PFSK-1 (cell line): ENCODE data around the gene CPA3.

Experiments used
- FOXP2 ChIP-seq: optimal IDR thresholded peaks from 2 replicates; pipeline ENCODE3; 2011; ENCODE audit warnings: borderline replicate concordance, control low read depth, inconsistent platforms; ENCODE audit not compliant: insufficient read depth; ENCODE audit errors: extremely low read length, extremely low read depth
- POLR2AphosphoS5 ChIP-seq: IDR thresholded peaks from 2 replicates; pipeline ENCODE4 v1.6.1; 2012; ENCODE audit warnings: low read depth, mild to moderate bottlenecking, control low read depth, low read length, moderate library complexity
- SIN3A ChIP-seq: IDR thresholded peaks from 2 replicates; pipeline ENCODE4 v1.6.1; 2012; ENCODE audit warnings: mild to moderate bottlenecking, low read length, moderate library complexity, borderline replicate concordance; ENCODE audit not compliant: insufficient read depth
- TAF1 ChIP-seq: IDR thresholded peaks from 2 replicates; pipeline ENCODE4 v1.6.1; 2012; ENCODE audit warnings: low read length, control low read depth, borderline replicate concordance; ENCODE audit not compliant: insufficient read depth
- TF ChIP-seq, protein P1 (sequence below), 2 experiments: IDR thresholded peaks; 2 replicates each; pipeline versions ENCODE4 v1.6.1 to v1.8.0; 2011 to 2012; ENCODE audit warnings: low read depth in 2 of 2, low read length in 2 of 2, control low read depth in 1 of 2, inconsistent platforms in 1 of 2, mild to moderate bottlenecking in 1 of 2, moderate library complexity in 1 of 2; ENCODE audit not compliant: insufficient read depth in 1 of 2

The CPA3 gene

DNA sequence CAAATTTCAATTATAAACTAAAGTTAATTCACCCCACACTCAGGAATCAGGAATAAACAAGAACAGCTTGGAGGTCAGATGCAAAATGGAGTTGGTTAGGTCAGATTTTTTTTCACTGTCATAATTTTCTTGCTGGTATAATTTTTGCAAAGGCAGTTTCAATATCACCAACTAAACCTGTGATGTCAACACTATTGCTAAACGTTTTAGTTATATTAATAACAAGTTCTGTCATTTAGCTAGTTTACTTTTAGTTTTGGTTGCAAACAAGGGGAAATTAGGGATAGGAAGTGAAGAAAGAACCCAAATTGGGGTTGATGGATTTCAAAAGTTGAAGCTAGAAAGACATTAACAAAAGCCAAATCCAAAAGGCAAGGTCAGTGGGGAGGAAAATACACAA is 42.1 kb upstream of the CPA3 start:
- TF ChIP-seq FOXP2 (no peak), POLR2AphosphoS5 (no peak), SIN3A (no peak), TAF1 (no peak)
- TF ChIP-seq, protein P1, sequence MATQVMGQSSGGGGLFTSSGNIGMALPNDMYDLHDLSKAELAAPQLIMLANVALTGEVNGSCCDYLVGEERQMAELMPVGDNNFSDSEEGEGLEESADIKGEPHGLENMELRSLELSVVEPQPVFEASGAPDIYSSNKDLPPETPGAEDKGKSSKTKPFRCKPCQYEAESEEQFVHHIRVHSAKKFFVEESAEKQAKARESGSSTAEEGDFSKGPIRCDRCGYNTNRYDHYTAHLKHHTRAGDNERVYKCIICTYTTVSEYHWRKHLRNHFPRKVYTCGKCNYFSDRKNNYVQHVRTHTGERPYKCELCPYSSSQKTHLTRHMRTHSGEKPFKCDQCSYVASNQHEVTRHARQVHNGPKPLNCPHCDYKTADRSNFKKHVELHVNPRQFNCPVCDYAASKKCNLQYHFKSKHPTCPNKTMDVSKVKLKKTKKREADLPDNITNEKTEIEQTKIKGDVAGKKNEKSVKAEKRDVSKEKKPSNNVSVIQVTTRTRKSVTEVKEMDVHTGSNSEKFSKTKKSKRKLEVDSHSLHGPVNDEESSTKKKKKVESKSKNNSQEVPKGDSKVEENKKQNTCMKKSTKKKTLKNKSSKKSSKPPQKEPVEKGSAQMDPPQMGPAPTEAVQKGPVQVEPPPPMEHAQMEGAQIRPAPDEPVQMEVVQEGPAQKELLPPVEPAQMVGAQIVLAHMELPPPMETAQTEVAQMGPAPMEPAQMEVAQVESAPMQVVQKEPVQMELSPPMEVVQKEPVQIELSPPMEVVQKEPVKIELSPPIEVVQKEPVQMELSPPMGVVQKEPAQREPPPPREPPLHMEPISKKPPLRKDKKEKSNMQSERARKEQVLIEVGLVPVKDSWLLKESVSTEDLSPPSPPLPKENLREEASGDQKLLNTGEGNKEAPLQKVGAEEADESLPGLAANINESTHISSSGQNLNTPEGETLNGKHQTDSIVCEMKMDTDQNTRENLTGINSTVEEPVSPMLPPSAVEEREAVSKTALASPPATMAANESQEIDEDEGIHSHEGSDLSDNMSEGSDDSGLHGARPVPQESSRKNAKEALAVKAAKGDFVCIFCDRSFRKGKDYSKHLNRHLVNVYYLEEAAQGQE (IDR thresholded peaks at IDR 0.05; ENCODE audit: insufficient read depth in 1 of 2, low read depth in 2 of 2, low read length in 2 of 2): no peak

DNA sequence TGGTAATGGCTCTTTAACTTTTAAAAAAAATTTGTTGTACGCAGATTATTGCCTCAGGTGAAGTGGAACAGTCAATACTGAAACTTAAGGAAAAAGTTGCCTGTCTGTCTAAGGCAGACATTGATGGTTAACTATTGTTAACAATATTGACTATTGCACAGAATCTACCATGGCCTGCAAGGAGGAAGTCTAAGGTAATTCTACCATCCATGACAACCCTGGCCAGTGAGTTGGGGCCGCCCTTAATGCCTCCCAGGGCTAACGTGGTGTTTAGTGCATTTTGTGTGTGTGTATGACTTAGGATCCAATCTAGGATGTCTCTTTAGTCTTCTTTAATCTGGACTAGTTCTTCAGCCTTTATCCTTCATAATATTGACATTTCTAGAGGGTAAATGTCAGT is 39.6 kb upstream of the CPA3 start:
- no peak for TF ChIP-seq TAF1
- no peak for TF ChIP-seq POLR2AphosphoS5
- no peak for TF ChIP-seq FOXP2
- TF ChIP-seq SIN3A: no peak
- TF ChIP-seq, protein P1 (IDR thresholded peaks at IDR 0.05; ENCODE audit: insufficient read depth in 1 of 2, low read depth in 2 of 2, low read length in 2 of 2): no peak

DNA sequence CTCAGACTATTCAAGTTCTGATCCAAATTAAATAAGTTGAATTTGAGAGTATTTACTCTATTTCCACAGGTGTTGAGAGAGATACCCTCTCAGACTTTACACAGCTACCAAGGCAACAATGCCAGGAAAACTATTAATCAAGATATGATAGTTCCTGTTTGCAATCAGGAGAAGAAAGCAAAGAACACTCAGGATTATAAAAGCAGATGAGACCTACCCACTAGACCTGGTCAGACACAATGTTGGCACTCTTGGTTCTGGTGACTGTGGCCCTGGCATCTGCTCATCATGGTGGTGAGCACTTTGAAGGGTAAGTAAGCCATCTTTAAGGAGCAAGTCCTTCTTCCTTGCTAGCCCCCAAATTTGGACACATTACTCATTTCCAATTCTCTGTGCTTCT is 37.5 kb upstream of the CPA3 start, which contains the start of gene CPB1:
Gene CPB1, plus strand, starts transcription at position 227 of the 400 bp plus-strand sequence. Its CDS starts 13 bp downstream, at position 240.
- no peak for TF ChIP-seq SIN3A
- no peak for TF ChIP-seq POLR2AphosphoS5
- TF ChIP-seq, protein P1 (IDR thresholded peaks at IDR 0.05; ENCODE audit: insufficient read depth in 1 of 2, low read depth in 2 of 2, low read length in 2 of 2): no peak
- no peak for TF ChIP-seq TAF1
- TF ChIP-seq FOXP2: no peak

DNA sequence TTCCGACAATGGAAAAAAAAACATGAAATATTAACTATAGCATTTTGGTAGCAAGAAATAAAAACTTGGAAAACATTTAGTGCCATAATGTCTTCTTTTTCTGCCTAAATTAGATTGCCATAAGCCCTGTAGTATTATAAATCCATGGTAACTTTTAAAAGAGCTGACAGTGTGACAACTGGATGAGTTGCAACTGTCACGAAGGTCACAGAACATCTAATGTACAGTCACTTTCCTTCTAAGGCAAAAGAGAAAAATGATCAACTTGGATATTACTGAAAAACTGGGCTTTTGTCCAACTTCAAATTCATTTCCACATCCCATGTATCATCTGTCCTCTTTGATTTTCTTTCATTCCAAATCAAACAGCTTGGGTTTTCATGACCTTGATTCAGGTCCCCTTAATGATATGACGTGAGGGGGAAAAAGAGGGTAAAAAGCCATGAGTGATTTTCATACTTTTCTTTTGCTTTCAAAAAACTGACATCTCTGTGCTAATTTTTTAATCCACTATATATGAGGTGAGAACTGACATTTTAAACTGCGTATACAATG is 36.9 kb upstream of the CPA3 start:
- TF ChIP-seq POLR2AphosphoS5 (no peak), TAF1 (no peak), SIN3A (no peak), FOXP2 (no peak)
- TF ChIP-seq, protein P1 (IDR thresholded peaks at IDR 0.05; ENCODE audit: insufficient read depth in 1 of 2, low read depth in 2 of 2, low read length in 2 of 2): no peak

DNA sequence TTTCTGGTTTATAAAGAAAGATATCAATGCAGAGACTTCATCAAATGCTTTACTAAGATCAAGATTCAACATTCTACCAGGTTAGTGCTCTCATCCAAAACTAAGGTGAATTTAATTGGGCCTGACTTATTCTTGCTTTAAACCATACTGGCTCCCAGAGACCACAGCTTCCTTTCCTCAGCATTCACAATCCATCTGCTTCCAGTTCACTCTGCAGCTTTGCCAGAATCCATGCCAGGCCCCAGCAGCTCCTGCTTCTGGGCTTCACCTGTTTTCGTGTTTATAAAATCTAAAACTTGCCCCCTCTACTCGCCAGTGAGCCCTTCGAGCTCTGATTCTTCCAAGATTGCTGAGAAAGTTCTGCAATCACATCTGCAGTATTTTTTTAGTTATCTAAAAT is 35.2 kb upstream of the CPA3 start:
- TF ChIP-seq, protein P1 (IDR thresholded peaks at IDR 0.05; ENCODE audit: insufficient read depth in 1 of 2, low read depth in 2 of 2, low read length in 2 of 2): no peak
- no peak for TF ChIP-seq POLR2AphosphoS5
- TF ChIP-seq TAF1: no peak
- no peak for TF ChIP-seq FOXP2
- TF ChIP-seq SIN3A: no peak
